ENCODE measurements around the gene MT1M.

The MT1M gene

GRCh38 chr16:56631197-56631596 is 1.3 kb upstream of the MT1M start:
- no peak for DNase-seq

GRCh38 chr16:56631832-56632155 is 665 bp upstream of the MT1M start:
- DNase-seq, result no peak

- no peak for DNase-seq
These were observed 448 bp downstream of the MT1M start for GRCh38 chr16:56632848-56633365.

GRCh38 chr16:56633535-56633934 is 1.1 kb downstream of the MT1M start:
- DNase-seq, result no peak

- DNase-seq, result no peak
These were observed 2.4 kb downstream of the MT1M start for GRCh38 chr16:56634715-56635440.

GRCh38 chr16:56635441-56635967 is 3.0 kb downstream of the MT1M start:
- no peak for DNase-seq

GRCh38 chr16:56636616-56637413 is 4.4 kb downstream of the MT1M start:
- no peak for DNase-seq

GRCh38 chr16:56637814-56638750 is 5.6 kb downstream of the MT1M start, which contains the start of gene MT1A:
TSS of gene MT1A (plus strand) at chr16:56638666. CDS start at chr16:56638739, 73 bp downstream.
- DNase-seq, result no peak

- DNase-seq, result no peak
These were observed 6.6 kb downstream of the MT1M start for GRCh38 chr16:56639045-56639444.

- DNase-seq, result no peak
These were observed 7.6 kb downstream of the MT1M start for GRCh38 chr16:56640076-56640475.

- DNase-seq, result no peak
These were observed 8.7 kb downstream of the MT1M start for GRCh38 chr16:56641166-56641565.

- DNase-seq, result no peak
These were observed 10.8 kb downstream of the MT1M start for GRCh38 chr16:56643080-56643778.

GRCh38 chr16:56643833-56644232 is 11.4 kb downstream of the MT1M start:
- DNase-seq, result no peak

GRCh38 chr16:56645311-56645710 is 12.9 kb downstream of the MT1M start:
- no peak for DNase-seq

- DNase-seq, result no peak
These were observed 13.4 kb downstream of the MT1M start for GRCh38 chr16:56645838-56646237.

GRCh38 chr16:56647641-56648431 is 15.4 kb downstream of the MT1M start:
- no peak for DNase-seq

- no peak for DNase-seq
These were observed 16.8 kb downstream of the MT1M start for GRCh38 chr16:56649271-56649670.

- no peak for DNase-seq
These were observed 17.4 kb downstream of the MT1M start for GRCh38 chr16:56649820-56650219.

- no peak for DNase-seq
These were observed 19.1 kb downstream of the MT1M start, which contains the start of gene MT1B for GRCh38 chr16:56651586-56651985. TSS of gene MT1B (plus strand) at chr16:56651886. CDS start at chr16:56651954, 68 bp downstream.

GRCh38 chr16:56652600-56652999 is 20.1 kb downstream of the MT1M start:
- DNase-seq, result no peak

GRCh38 chr16:56653218-56653617 is 20.8 kb downstream of the MT1M start:
- DNase-seq, result no peak

All from NCI-H526 treated with DMSO at 0.1 percent for 48 hours (cell line).